ENCODE data around the gene KRTAP10-12.

The KRTAP10-12 gene

DNA sequence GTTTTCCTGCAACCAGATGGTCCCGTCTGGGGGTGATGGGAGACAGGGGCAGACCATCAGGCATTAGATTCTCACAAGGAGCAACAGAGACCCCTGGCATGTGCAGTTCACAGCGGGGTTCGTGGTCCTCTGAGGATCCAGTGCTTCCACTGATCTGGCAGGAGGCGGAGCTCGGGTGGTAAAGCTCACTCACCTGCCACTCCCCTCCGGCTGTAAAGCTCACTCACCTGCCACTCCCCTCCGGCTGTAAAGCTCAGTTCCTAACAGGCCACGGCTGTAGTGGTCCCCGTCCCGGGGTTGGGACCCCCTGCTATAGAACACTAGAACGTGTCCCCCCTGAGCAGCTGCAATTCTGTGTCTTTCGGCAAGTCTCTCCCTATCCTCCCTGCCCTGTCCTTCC lies 4.6 kb downstream of the KRTAP10-12 start:
- ATAC-seq: no peak
- TF ChIP-seq ZNF70 (CRISPR knock-in tag; IDR thresholded peaks at IDR 0.05): no peak
- no peak for TF ChIP-seq POU6F1 (CRISPR knock-in tag; IDR thresholded peaks at IDR 0.05; ENCODE audit: borderline replicate concordance, low read depth)
- TF ChIP-seq ARNTL (CRISPR knock-in tag; IDR thresholded peaks at IDR 0.05; ENCODE audit: borderline replicate concordance, low read depth): no peak
- no peak for TF ChIP-seq ESRRG (CRISPR knock-in tag; IDR thresholded peaks at IDR 0.05)
- no peak for TF ChIP-seq TOX (CRISPR knock-in tag; IDR thresholded peaks at IDR 0.05; ENCODE audit: borderline replicate concordance)
- TF ChIP-seq, protein P1, sequence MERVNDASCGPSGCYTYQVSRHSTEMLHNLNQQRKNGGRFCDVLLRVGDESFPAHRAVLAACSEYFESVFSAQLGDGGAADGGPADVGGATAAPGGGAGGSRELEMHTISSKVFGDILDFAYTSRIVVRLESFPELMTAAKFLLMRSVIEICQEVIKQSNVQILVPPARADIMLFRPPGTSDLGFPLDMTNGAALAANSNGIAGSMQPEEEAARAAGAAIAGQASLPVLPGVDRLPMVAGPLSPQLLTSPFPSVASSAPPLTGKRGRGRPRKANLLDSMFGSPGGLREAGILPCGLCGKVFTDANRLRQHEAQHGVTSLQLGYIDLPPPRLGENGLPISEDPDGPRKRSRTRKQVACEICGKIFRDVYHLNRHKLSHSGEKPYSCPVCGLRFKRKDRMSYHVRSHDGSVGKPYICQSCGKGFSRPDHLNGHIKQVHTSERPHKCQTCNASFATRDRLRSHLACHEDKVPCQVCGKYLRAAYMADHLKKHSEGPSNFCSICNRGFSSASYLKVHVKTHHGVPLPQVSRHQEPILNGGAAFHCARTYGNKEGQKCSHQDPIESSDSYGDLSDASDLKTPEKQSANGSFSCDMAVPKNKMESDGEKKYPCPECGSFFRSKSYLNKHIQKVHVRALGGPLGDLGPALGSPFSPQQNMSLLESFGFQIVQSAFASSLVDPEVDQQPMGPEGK (CRISPR knock-in tag; IDR thresholded peaks at IDR 0.05; ENCODE audit: borderline replicate concordance): no peak
- TF ChIP-seq, protein P2, sequence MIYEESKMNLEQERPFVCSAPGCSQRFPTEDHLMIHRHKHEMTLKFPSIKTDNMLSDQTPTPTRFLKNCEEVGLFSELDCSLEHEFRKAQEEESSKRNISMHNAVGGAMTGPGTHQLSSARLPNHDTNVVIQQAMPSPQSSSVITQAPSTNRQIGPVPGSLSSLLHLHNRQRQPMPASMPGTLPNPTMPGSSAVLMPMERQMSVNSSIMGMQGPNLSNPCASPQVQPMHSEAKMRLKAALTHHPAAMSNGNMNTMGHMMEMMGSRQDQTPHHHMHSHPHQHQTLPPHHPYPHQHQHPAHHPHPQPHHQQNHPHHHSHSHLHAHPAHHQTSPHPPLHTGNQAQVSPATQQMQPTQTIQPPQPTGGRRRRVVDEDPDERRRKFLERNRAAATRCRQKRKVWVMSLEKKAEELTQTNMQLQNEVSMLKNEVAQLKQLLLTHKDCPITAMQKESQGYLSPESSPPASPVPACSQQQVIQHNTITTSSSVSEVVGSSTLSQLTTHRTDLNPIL (CRISPR knock-in tag; IDR thresholded peaks at IDR 0.05; ENCODE audit: low read depth): no peak
- no peak for TF ChIP-seq RARB (CRISPR knock-in tag; IDR thresholded peaks at IDR 0.05)
- no peak for TF ChIP-seq ZFP30 (CRISPR knock-in tag; IDR thresholded peaks at IDR 0.05)
- TF ChIP-seq GLIS3 (CRISPR knock-in tag; IDR thresholded peaks at IDR 0.05): no peak
- TF ChIP-seq BACH2 (CRISPR knock-in tag; IDR thresholded peaks at IDR 0.05; ENCODE audit: borderline replicate concordance): no peak

GRCh38 chr21:44702111-44702972 lies 5.4 kb downstream of the KRTAP10-12 start:
- TF ChIP-seq ESRRG (CRISPR knock-in tag; IDR thresholded peaks at IDR 0.05): no peak
- TF ChIP-seq ZFP3 (CRISPR knock-in tag; IDR thresholded peaks at IDR 0.05): no peak
- TF ChIP-seq BACH2 (CRISPR knock-in tag; IDR thresholded peaks at IDR 0.05; ENCODE audit: borderline replicate concordance): no peak
- TF ChIP-seq, protein P3, sequence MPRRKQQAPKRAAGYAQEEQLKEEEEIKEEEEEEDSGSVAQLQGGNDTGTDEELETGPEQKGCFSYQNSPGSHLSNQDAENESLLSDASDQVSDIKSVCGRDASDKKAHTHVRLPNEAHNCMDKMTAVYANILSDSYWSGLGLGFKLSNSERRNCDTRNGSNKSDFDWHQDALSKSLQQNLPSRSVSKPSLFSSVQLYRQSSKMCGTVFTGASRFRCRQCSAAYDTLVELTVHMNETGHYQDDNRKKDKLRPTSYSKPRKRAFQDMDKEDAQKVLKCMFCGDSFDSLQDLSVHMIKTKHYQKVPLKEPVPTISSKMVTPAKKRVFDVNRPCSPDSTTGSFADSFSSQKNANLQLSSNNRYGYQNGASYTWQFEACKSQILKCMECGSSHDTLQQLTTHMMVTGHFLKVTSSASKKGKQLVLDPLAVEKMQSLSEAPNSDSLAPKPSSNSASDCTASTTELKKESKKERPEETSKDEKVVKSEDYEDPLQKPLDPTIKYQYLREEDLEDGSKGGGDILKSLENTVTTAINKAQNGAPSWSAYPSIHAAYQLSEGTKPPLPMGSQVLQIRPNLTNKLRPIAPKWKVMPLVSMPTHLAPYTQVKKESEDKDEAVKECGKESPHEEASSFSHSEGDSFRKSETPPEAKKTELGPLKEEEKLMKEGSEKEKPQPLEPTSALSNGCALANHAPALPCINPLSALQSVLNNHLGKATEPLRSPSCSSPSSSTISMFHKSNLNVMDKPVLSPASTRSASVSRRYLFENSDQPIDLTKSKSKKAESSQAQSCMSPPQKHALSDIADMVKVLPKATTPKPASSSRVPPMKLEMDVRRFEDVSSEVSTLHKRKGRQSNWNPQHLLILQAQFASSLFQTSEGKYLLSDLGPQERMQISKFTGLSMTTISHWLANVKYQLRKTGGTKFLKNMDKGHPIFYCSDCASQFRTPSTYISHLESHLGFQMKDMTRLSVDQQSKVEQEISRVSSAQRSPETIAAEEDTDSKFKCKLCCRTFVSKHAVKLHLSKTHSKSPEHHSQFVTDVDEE (CRISPR knock-in tag; IDR thresholded peaks at IDR 0.05): no peak
- no peak for TF ChIP-seq ZC3H10 (CRISPR knock-in tag; IDR thresholded peaks at IDR 0.05)
- TF ChIP-seq, protein P2 (CRISPR knock-in tag; IDR thresholded peaks at IDR 0.05; ENCODE audit: low read depth): no peak
- TF ChIP-seq PPARA (CRISPR knock-in tag; IDR thresholded peaks at IDR 0.05; ENCODE audit: borderline replicate concordance): no peak
- no peak for TF ChIP-seq TOX (CRISPR knock-in tag; IDR thresholded peaks at IDR 0.05; ENCODE audit: borderline replicate concordance)
- no peak for TF ChIP-seq GLIS3 (CRISPR knock-in tag; IDR thresholded peaks at IDR 0.05)
- TF ChIP-seq RARB (CRISPR knock-in tag; IDR thresholded peaks at IDR 0.05): no peak
- no peak for TF ChIP-seq ARNTL (CRISPR knock-in tag; IDR thresholded peaks at IDR 0.05; ENCODE audit: borderline replicate concordance, low read depth)
- no peak for TF ChIP-seq ZNF70 (CRISPR knock-in tag; IDR thresholded peaks at IDR 0.05)
- TF ChIP-seq ZFP30 (CRISPR knock-in tag; IDR thresholded peaks at IDR 0.05): no peak
- no peak for TF ChIP-seq OSR1 (CRISPR knock-in tag; IDR thresholded peaks at IDR 0.05)
- no peak for TF ChIP-seq SNAI2 (CRISPR knock-in tag; IDR thresholded peaks at IDR 0.05)
- TF ChIP-seq ZNF565 (CRISPR knock-in tag; conservative IDR thresholded peaks at IDR 0.05; ENCODE audit: low read depth): no peak
- TF ChIP-seq TCF4 (CRISPR knock-in tag; IDR thresholded peaks at IDR 0.05; ENCODE audit: borderline replicate concordance): no peak
- no peak for ATAC-seq

Data from SK-N-SH treated with all-trans-retinoic acid at 6 μM for 48 hours (cell line).